Stimulated activated CD8-positive, alpha-beta memory T cell treated with anti-CD3 and anti-CD28 coated beads, Interleukin-4, amount 100 ng/mL, for 48 hours (primary cell): ENCODE data around the gene AP3B1.

Source experiments
- DNase-seq: peaks from one replicate; pipeline ENCODE4 v3.0.0-alpha.2; 2020

Gene AP3B1

GRCh38 chr5:77958642-77959330 is 335.7 kb downstream of the AP3B1 start:
- DNase-seq = no peak

DNA sequence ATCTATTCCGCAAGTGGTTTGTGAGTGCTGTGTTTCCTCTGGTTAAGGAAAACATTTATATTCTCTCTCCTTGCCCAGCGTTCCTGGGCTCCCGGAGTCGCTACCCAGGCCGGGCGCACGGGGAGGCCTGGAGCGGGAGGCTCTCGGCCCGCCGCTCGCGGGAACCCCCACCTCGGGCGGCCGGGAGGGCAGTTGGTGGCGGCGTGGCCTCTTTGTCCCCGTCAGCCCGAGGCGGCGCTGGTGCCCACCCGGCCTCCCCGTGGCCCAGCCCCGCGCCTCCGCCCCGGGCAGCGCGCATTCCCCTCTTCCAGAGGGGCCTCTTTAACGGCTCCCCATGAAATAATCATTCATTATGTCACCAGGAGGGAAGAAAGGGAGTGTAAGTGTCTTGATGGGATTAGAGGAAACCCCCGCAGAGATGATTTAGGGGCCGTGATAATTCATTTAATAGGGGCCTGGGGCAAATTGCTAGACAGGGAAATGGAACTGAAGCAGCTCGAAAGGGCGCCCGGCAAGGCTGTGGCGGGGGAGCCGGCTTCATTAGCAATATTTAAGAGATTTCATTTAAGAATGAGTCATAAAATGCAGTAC is 336.5 kb downstream of the AP3B1 start:
- no peak for DNase-seq

- no peak for DNase-seq
Measured at GRCh38 chr5:77957516-77957915, 337.0 kb downstream of the AP3B1 start.

DNA sequence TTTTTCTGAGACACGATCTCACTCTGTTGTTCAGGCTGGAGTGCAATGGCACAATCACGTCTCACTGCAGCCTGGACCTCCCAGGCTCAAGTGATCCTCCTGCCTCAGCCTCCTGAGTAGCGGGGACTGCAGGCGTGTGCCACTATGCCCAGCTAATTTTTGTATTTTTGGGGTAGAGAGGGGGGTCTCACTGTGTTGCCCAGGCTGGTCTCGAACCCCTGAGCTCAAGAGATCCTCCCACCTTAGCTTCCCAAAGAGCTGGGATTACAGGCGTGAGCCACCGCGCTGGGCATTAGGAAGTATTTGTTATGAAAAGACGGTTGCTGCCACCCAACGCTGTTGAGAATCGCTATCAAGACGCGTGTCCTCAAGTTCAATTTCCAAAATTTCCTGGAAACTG is 337.4 kb downstream of the AP3B1 start:
- no peak for DNase-seq

- DNase-seq = no peak
Measured at GRCh38 chr5:77955577-77955976, 338.9 kb downstream of the AP3B1 start.

- DNase-seq = no peak
Measured at GRCh38 chr5:77953374-77953773, 341.1 kb downstream of the AP3B1 start.

DNA sequence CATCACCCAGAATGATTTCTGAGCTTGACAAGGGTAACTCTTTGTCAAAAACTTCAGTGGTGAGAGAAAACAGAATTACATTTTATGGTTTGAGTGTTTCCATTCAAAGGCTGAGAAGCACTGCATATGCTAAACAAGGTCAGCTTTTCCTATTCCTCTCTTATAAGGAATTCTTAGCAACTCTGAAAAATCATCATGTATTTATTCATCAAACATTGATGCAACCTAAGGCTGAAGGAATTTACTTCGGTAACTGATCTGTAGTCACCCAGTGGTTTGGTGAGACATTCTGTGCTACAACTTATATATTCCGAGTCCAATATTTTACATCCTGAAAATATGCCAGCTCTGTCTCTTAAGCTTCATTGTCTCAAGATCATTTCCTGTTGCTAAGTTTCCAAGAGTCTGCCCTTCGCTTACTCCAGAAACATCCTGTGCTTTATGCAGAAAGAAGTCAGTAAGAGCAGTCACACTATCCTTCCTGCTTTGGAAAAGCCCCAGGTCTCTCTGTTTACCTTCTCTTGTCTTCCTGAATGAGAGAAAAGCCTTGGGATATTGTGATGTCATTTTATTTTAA is 341.8 kb downstream of the AP3B1 start:
- DNase-seq = no peak
